ENCODE data around the gene RANBP17.

The RANBP17 gene

GRCh38 chr5:171263181-171263580 is 401.4 kb downstream of the RANBP17 start:
- no peak for TF ChIP-seq CTCF (IDR thresholded peaks at IDR 0.05; ENCODE audit: borderline replicate concordance, insufficient read depth, low read depth, low read length)
- H3K4me3 ChIP-seq (ENCODE audit: low read depth, low read length): no peak overlapping the region

DNA sequence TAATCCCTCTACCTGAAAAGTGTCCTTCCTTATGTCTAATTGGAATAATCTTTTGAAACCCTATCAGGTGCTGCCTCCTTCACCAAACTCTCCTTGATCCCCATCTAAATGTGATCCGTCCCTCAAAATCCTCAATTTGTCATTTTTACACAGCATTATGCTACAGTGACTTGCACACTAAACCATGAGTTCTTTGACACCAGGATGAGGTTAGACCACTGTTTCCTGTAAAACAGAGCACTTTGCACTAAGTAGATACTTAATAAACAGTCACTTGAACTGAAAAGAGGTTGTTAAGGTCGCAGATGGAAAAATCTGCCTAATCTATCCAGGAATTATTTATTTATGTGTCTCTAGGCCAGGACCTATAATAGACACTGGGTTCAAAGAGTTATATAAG is 403.0 kb downstream of the RANBP17 start:
- no peak overlapping the region for H3K4me3 ChIP-seq (ENCODE audit: low read depth, low read length)
- TF ChIP-seq CTCF (IDR thresholded peaks at IDR 0.05; ENCODE audit: borderline replicate concordance, insufficient read depth, low read depth, low read length): no peak

DNA sequence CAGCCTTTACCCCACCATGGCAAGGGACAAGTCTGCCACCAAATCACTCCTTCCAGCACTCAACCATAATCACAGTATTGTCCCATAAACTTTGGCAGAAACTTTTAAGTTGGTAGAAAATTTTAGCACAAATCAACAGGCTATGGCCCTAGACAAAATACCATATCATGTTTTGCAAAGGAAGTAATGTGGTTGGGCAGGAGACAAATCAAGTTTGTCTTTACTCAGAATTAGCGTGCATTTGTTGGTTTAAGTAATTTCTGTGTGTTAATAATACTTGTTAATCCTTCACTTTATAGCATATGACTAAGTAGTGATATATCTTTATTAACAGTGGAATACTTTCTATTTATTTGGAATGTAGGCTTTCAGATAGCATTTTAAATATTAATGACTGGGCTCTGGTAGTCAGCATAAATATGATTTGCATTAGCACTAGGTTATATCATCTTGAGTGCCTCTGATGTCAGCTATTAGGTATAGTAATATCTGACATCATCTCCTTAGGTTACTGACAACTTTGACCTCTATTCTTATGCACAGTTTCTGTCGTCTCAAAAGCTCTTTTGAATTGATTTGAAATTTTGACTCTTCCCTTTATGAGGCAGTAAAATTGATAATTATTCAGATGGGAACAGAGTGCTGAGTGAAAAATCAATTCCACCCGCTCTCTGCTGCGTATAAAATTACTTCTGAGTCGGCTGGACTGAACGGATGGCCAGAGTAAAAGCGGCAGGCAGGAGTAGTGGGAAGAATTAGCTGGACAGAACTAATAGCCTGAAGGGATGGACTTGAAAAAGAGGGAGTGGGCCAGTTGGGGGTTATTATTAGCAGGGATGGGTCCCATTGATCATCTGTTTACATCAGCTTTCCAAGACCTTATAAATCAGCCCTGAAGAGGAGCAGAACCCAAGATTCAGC is 407.1 kb downstream of the RANBP17 start:
- no peak for TF ChIP-seq CTCF (IDR thresholded peaks at IDR 0.05; ENCODE audit: borderline replicate concordance, insufficient read depth, low read depth, low read length)
- H3K4me3 ChIP-seq (ENCODE audit: low read depth, low read length): no peak overlapping the region

DNA sequence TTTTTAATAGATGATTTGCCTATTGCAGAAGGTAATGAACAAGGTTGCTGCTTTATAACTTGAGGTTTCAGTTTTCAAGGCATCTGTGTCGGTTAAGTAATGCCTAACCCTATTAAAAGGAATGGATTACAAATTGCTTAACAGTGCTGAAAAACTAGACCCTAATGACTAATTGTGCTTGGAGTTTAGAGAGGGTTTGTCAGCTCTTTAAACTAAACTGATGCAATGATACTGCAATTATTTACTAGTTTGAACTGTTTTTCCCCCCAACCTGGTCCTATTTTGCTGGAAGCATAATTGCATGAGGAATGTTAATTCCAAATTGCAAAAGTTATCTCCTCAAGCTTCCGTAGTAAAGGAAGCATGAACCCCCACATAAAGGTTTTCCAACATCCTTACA is 407.9 kb downstream of the RANBP17 start:
- no peak for TF ChIP-seq CTCF (IDR thresholded peaks at IDR 0.05; ENCODE audit: borderline replicate concordance, insufficient read depth, low read depth, low read length)
- H3K4me3 ChIP-seq (ENCODE audit: low read depth, low read length): no peak overlapping the region

DNA sequence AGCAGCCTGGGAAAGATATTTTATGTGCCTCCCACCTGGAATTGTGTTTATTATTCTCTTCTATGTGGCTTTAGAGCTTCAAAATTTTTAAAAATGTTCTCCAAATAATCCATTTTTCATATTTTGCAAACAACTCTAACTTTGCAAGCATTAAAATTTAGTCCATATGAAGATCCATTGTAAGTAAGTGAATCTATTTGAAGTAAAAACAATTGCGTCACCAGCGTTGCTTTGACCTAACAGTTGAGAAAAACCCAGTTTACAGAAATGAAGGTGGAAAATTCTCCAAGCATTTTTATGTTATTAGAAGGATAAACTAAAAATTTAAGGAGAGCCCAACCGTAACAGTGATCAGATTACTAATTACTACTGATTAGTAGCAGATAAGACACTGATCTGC is 408.3 kb downstream of the RANBP17 start:
- no peak for TF ChIP-seq CTCF (IDR thresholded peaks at IDR 0.05; ENCODE audit: borderline replicate concordance, insufficient read depth, low read depth, low read length)

GRCh38 chr5:171271798-171272197 is 410.0 kb downstream of the RANBP17 start:
- TF ChIP-seq CTCF (IDR thresholded peaks at IDR 0.05; ENCODE audit: borderline replicate concordance, insufficient read depth, low read depth, low read length): no peak
- H3K4me3 ChIP-seq (ENCODE audit: low read depth, low read length): no peak overlapping the region

More for the DNA sequence above, 408.3 kb downstream of the RANBP17 start:
- no peak overlapping the region for H3K4me3 ChIP-seq (ENCODE audit: low read depth, low read length)

All from GM12875 (cell line).